MCF 10A (cell line): ENCODE results near the gene SREBF2. TPM values are rescaled to one million over a fixed set of nuclear protein-coding genes. Genes with fewer than 3 reads are reported as not detected.

Experiments
- BruUV-seq: library from RNA; stranded (reverse); fragments of 400-500 nt; replicated peaks from 2 replicates; lab custom pipeline; 2021; lab: Mats Ljungman, UMichigan
- CTCF ChIA-PET: fragments of 300-600 bp; sonication (Branson Sonifier 250); formaldehyde crosslinking; extraction: SDS; loops from one replicate; lab custom pipeline; 2021; ENCODE audit warnings: antibody characterized with exemption, inconsistent platforms; lab: Yijun Ruan, JAX
- POLR2A ChIA-PET: fragments of 300-600, 350-650 bp; sonication (Branson Sonifier 250); formaldehyde crosslinking; extraction: SDS; loops from one replicate; lab custom pipeline; 2020; ENCODE audit warnings: antibody characterized with exemption, inconsistent platforms; lab: Yijun Ruan, JAX
- DNase-seq: peaks from one replicate; pipeline ENCODE4 v3.0.0-alpha.2; 2018; ENCODE audit not compliant: unreplicated experiment
- H3K27ac Mint-ChIP-seq: one replicate; pipeline ENCODE4 v1.8.0; 2022; ENCODE audit warnings: mild to moderate bottlenecking, low read depth, mixed read lengths; ENCODE audit not compliant: unreplicated experiment
- H3K27me3 Mint-ChIP-seq: one replicate; pipeline ENCODE4 v1.8.0; 2022; ENCODE audit warnings: mixed read lengths; ENCODE audit not compliant: insufficient read depth, unreplicated experiment
- H3K36me3 Mint-ChIP-seq: one replicate; pipeline ENCODE4 v1.8.0; 2022; ENCODE audit warnings: mild to moderate bottlenecking, moderate library complexity, mixed read lengths; ENCODE audit not compliant: insufficient read depth, unreplicated experiment
- H3K4me1 Mint-ChIP-seq: one replicate; pipeline ENCODE4 v1.8.0; 2022; ENCODE audit warnings: mixed read lengths; ENCODE audit not compliant: insufficient read depth, unreplicated experiment
- H3K4me3 Mint-ChIP-seq: one replicate; pipeline ENCODE4 v1.8.0; 2022; ENCODE audit warnings: mild to moderate bottlenecking, moderate library complexity, mixed read lengths; ENCODE audit not compliant: unreplicated experiment
- H3K9me3 Mint-ChIP-seq: one replicate; pipeline ENCODE4 v1.8.0; 2022; ENCODE audit warnings: mixed read lengths; ENCODE audit not compliant: unreplicated experiment
- intact Hi-C: fragments of 100-400 bp; cut with micrococcal nuclease; formaldehyde crosslinking; loops from 2 replicates; pipeline ENCODE4 v1.14.1; 2022
- total RNA-seq: library from RNA; stranded (reverse); gene quantifications from 2 replicates; pipeline ENCODE4 v1.2.3, GENCODE V29; 2022
- TF ChIP-seq, protein P1 (sequence below): fragments of 200-600 bp; IDR thresholded peaks from one replicate; pipeline ENCODE4 v1.8.0; 2022; ENCODE audit warnings: antibody characterized with exemption, mild to moderate bottlenecking; ENCODE audit not compliant: unreplicated experiment

The SREBF2 gene
- total RNA-seq, 1 experiment from 2014 or later, result 104 TPM

DNA sequence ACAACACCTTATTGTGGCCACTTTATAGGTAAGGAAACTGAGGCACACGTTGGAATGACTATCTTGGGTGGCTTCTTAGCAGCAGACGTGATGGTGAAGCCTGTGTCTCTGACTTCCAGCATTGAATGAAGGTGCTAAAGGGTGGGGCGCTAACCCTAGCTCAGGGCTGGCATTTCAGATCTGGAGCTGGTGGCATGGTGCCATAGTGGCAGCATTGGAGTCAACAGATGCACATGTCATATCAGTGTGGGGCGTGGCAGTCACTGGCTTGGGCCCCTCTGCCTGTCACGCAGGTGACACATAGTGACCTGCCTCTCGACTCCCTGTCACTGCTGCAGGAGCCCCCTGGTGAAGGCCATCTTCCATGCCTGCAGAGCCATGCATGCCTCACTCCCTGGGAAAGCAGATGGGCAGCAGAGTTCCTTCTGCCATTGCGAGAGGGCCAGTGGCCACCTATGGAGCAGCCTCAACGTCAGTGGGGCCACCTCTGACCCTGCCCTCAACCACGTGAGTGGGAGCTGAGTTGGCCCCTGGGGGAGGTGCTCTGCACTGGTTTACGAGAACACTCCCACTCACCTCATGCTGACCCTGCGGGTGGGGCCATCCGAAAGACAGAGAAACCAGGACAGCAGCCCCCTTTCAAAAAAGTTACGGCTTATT lies 67.2 kb downstream of the SREBF2 start:
- intact Hi-C loops, result no loop called here
- Mint-ChIP-seq H3K4me3 (no peak overlapping the region), H3K27ac (no peak overlapping the region), H3K4me1 (no peaks in the 10 kb centered on the region), H3K27me3 (no peaks in the 10 kb centered on the region), H3K36me3 (peaks cover 77% of the 10 kb centered on the region), H3K9me3 (no peaks in the 10 kb centered on the region)
- TF ChIP-seq, protein P1, sequence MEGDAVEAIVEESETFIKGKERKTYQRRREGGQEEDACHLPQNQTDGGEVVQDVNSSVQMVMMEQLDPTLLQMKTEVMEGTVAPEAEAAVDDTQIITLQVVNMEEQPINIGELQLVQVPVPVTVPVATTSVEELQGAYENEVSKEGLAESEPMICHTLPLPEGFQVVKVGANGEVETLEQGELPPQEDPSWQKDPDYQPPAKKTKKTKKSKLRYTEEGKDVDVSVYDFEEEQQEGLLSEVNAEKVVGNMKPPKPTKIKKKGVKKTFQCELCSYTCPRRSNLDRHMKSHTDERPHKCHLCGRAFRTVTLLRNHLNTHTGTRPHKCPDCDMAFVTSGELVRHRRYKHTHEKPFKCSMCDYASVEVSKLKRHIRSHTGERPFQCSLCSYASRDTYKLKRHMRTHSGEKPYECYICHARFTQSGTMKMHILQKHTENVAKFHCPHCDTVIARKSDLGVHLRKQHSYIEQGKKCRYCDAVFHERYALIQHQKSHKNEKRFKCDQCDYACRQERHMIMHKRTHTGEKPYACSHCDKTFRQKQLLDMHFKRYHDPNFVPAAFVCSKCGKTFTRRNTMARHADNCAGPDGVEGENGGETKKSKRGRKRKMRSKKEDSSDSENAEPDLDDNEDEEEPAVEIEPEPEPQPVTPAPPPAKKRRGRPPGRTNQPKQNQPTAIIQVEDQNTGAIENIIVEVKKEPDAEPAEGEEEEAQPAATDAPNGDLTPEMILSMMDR, result no peak
- POLR2A ChIA-PET, result no interaction called here
- CTCF ChIA-PET, result interaction anchor here (0.6 kb wide), 1 partner anchor 13 kb away, joined by 3 read pairs; no protein-coding TSS in a partner anchor
- no peak for DNase-seq
- BruUV-seq, result no TSS peak

DNA sequence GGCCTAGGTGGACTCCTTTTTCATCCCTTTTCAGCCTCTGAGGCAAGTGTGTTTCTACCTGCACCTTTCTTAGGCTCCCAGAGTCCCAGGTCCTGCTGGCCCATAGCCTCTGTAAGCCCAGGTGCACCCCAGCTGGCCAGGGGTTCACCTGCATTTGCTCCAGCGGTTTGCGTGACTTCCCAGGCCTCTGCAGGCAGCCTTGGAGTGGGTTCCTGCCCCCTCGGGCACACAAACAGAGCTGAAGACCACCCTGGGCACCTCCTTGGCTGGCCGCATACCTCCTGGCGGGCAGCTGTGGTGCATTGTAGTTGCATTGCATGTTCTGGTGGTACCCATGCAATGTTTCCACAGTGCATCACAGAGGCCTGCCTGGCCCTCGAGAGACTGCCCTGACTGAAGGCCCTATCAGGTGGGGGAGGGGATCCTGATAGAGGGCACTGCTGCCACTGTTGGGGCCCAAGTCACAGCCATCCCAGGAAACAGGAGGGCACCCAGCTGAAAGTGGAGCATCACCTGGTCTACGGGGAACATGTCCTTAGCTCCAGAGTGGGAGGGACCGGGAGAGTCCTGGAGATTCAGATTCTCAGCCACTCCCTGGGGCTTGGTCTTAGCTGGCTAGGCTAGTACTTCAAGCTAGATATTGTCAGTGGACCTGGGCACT lies 67.9 kb downstream of the SREBF2 start:
- no peaks in the 10 kb centered on the region for H3K27me3 Mint-ChIP-seq
- H3K27ac Mint-ChIP-seq, result no peak overlapping the region
- DNase-seq, result no peak
- ChIA-PET POLR2A (no interaction called here), CTCF (no interaction called here)
- TF ChIP-seq, protein P1, result no peak
- no TSS peak for BruUV-seq
- peaks cover 76% of the 10 kb centered on the region for H3K36me3 Mint-ChIP-seq
- intact Hi-C loops, result no loop called here
- no peaks in the 10 kb centered on the region for H3K4me1 Mint-ChIP-seq
- H3K4me3 Mint-ChIP-seq, result no peak overlapping the region
- H3K9me3 Mint-ChIP-seq, result no peaks in the 10 kb centered on the region

GRCh38 chr22:41902016-41902415 lies 69.1 kb downstream of the SREBF2 start:
- TF ChIP-seq, protein P1, result no peak
- H3K27me3 Mint-ChIP-seq, result no peaks in the 10 kb centered on the region
- BruUV-seq, result no TSS peak
- no peaks in the 10 kb centered on the region for H3K9me3 Mint-ChIP-seq
- no peak overlapping the region for H3K4me3 Mint-ChIP-seq
- peaks cover 64% of the 10 kb centered on the region for H3K36me3 Mint-ChIP-seq
- ChIA-PET CTCF (interaction anchor here (0.9 kb wide), 1 partner anchor 205 kb away, joined by 3 read pairs; no protein-coding TSS in a partner anchor), POLR2A (interaction anchor here (0.6 to 1.4 kb wide), 2 partner anchors 40 to 245 kb away, joined by 3 read pairs; no protein-coding TSS in a partner anchor)
- no peak for DNase-seq
- intact Hi-C loops, result no loop called here
- H3K4me1 Mint-ChIP-seq, result no peaks in the 10 kb centered on the region
- H3K27ac Mint-ChIP-seq, result no peak overlapping the region

GRCh38 chr22:41902932-41903421 lies 70.1 kb downstream of the SREBF2 start:
- no peak overlapping the region for H3K27ac Mint-ChIP-seq
- ChIA-PET CTCF (interaction anchor here (0.7 to 1.5 kb wide), 3 partner anchors 38 to 206 kb away, joined by 3 to 8 read pairs (median 3); no protein-coding TSS in a partner anchor), POLR2A (interaction anchor here (0.7 to 1.4 kb wide), 2 partner anchors 10 to 41 kb away, joined by 3 read pairs; no protein-coding TSS in a partner anchor)
- BruUV-seq, result no TSS peak
- no peak overlapping the region for H3K4me3 Mint-ChIP-seq
- no peaks in the 10 kb centered on the region for H3K9me3 Mint-ChIP-seq
- intact Hi-C loops, result no loop called here
- H3K36me3 Mint-ChIP-seq, result peaks cover 54% of the 10 kb centered on the region
- no peak for DNase-seq
- H3K4me1 Mint-ChIP-seq, result no peaks in the 10 kb centered on the region
- H3K27me3 Mint-ChIP-seq, result no peaks in the 10 kb centered on the region
- TF ChIP-seq, protein P1, result no peak
